Esophagus muscularis mucosa (tissue), 3 donors: Measurements from ENCODE around the gene ZC3H7A.

Source experiments
- POLR2A ChIP-seq: fragments of 450-650 bp; IDR thresholded peaks from one replicate; pipeline ENCODE4 v1.6.1; 2017; ENCODE audit warnings: antibody characterized with exemption, moderate library complexity, mild to moderate bottlenecking, low read depth
- TF ChIP-seq, protein P1 (sequence below), 3 experiments: fragments of 200-600 bp in 2 of 3; fragments of 450-650 bp in 1 of 3; sonication (generic) in 2 of 3; IDR thresholded peaks; one replicate each; pipeline ENCODE4 v1.5.1; 2017 to 2019; ENCODE audit warnings: antibody characterized with exemption in 3 of 3, mild to moderate bottlenecking in 2 of 3, moderate library complexity in 1 of 3

GRCh38 chr16:11797166-11797956, at the start of gene ZC3H7A:
- TF ChIP-seq, protein P1, sequence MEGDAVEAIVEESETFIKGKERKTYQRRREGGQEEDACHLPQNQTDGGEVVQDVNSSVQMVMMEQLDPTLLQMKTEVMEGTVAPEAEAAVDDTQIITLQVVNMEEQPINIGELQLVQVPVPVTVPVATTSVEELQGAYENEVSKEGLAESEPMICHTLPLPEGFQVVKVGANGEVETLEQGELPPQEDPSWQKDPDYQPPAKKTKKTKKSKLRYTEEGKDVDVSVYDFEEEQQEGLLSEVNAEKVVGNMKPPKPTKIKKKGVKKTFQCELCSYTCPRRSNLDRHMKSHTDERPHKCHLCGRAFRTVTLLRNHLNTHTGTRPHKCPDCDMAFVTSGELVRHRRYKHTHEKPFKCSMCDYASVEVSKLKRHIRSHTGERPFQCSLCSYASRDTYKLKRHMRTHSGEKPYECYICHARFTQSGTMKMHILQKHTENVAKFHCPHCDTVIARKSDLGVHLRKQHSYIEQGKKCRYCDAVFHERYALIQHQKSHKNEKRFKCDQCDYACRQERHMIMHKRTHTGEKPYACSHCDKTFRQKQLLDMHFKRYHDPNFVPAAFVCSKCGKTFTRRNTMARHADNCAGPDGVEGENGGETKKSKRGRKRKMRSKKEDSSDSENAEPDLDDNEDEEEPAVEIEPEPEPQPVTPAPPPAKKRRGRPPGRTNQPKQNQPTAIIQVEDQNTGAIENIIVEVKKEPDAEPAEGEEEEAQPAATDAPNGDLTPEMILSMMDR (IDR thresholded peaks at IDR 0.05): peak; percentile 86 to 97 (median 92)
- TF ChIP-seq POLR2A: peak; percentile 85
